GM21367 (cell line): ENCODE measurements around the gene IL10RA.
A peak's percentile ranks its signal among the peaks of the same experiment; 100 is the strongest.

Experiments used
- ATAC-seq: cut with Tn5 transposase; IDR thresholded peaks from one replicate; pipeline ENCODE4 v1.9.1; 2021; ENCODE audit not compliant: unreplicated experiment

Gene IL10RA

GRCh38 chr11:117989351-117990102 is 3.3 kb downstream of the IL10RA start:
- ATAC-seq: no peak

GRCh38 chr11:117992136-117992535 is 5.9 kb downstream of the IL10RA start:
- ATAC-seq: no peak

DNA sequence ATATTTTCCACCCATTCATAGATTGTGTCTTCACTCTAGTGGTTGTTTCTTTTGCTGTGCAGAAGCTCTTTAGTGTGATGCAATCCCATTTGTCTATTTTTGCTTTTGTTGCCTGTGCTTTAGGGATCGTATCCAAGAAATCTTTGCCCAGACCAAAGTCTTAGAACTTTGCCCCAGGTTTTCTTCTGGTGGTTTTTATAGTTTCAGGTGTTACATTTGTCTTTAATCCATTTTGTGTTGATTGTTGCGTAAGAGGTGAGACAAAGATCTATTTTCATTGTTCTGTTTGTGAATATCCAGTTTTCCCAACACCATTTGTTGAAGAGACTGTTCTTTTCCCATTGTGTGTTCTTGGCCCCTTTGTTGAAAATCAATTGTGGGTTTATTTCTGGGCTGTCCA is 6.4 kb downstream of the IL10RA start:
- ATAC-seq: no peak

GRCh38 chr11:117993988-117994745 is 8.0 kb downstream of the IL10RA start:
- ATAC-seq: no peak

DNA sequence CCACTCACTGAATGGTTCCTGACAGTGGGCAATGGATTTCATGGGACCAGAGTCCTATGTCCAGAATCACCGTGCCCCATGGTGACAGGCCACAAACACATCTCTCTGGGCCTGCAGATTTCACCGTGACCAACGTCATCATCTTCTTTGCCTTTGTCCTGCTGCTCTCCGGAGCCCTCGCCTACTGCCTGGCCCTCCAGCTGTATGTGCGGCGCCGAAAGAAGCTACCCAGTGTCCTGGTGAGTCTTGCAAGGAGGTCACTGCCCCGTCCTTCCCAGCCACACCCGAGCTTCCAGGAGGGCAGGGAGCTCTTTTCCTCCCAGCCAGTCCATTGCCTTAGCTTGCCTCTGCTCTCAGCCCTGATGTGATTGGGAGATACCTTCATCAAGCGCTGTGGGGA is 9.3 kb downstream of the IL10RA start:
- no peak for ATAC-seq

GRCh38 chr11:117996058-117996457 is 9.9 kb downstream of the IL10RA start:
- no peak for ATAC-seq

DNA sequence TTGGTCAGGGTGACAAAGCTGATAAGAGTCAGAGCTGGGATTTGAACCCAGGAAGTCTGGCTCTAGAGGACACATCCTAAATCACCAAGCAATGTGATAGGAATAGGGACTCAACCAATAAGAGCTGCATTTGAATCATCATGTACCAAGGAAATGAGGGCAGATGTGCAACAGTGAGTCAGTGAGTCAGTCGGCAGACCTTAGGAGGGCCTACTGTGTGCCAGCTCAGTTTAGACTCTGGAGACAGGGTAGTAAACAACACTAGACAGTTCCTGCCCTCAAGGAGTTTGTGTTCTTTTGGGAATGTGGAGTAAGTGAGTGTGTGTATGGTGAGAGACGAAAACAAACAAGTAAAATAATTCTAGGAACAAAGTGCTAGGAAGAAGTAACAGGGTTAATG is 11.2 kb downstream of the IL10RA start:
- ATAC-seq: no peak

- ATAC-seq: peak; percentile 52
Measured at GRCh38 chr11:117997823-117998579, 11.8 kb downstream of the IL10RA start.

DNA sequence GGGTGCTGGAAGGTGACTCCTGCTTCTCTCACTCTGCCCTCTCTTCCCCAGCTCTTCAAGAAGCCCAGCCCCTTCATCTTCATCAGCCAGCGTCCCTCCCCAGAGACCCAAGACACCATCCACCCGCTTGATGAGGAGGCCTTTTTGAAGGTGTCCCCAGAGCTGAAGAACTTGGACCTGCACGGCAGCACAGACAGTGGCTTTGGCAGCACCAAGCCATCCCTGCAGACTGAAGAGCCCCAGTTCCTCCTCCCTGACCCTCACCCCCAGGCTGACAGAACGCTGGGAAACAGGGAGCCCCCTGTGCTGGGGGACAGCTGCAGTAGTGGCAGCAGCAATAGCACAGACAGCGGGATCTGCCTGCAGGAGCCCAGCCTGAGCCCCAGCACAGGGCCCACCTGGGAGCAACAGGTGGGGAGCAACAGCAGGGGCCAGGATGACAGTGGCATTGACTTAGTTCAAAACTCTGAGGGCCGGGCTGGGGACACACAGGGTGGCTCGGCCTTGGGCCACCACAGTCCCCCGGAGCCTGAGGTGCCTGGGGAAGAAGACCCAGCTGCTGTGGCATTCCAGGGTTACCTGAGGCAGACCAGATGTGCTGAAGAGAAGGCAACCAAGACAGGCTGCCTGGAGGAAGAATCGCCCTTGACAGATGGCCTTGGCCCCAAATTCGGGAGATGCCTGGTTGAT is 12.6 kb downstream of the IL10RA start:
- no peak for ATAC-seq

- no peak for ATAC-seq
Measured at GRCh38 chr11:117999354-117999993, 13.3 kb downstream of the IL10RA start.

DNA sequence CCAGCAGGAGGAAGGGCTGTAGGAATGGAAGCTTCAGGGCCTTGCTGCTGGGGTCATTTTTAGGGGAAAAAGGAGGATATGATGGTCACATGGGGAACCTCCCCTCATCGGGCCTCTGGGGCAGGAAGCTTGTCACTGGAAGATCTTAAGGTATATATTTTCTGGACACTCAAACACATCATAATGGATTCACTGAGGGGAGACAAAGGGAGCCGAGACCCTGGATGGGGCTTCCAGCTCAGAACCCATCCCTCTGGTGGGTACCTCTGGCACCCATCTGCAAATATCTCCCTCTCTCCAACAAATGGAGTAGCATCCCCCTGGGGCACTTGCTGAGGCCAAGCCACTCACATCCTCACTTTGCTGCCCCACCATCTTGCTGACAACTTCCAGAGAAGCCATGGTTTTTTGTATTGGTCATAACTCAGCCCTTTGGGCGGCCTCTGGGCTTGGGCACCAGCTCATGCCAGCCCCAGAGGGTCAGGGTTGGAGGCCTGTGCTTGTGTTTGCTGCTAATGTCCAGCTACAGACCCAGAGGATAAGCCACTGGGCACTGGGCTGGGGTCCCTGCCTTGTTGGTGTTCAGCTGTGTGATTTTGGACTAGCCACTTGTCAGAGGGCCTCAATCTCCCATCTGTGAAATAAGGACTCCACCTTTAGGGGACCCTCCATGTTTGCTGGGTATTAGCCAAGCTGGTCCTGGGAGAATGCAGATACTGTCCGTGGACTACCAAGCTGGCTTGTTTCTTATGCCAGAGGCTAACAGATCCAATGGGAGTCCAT is 14.1 kb downstream of the IL10RA start:
- no peak for ATAC-seq

DNA sequence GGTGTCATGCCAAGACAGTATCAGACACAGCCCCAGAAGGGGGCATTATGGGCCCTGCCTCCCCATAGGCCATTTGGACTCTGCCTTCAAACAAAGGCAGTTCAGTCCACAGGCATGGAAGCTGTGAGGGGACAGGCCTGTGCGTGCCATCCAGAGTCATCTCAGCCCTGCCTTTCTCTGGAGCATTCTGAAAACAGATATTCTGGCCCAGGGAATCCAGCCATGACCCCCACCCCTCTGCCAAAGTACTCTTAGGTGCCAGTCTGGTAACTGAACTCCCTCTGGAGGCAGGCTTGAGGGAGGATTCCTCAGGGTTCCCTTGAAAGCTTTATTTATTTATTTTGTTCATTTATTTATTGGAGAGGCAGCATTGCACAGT is 14.6 kb downstream of the IL10RA start:
- no peak for ATAC-seq

GRCh38 chr11:118001494-118001971 is 15.3 kb downstream of the IL10RA start:
- no peak for ATAC-seq

- no peak for ATAC-seq
Measured at GRCh38 chr11:118002010-118002540, 15.9 kb downstream of the IL10RA start.

GRCh38 chr11:118002541-118003423 is 16.6 kb downstream of the IL10RA start:
- ATAC-seq: no peak

DNA sequence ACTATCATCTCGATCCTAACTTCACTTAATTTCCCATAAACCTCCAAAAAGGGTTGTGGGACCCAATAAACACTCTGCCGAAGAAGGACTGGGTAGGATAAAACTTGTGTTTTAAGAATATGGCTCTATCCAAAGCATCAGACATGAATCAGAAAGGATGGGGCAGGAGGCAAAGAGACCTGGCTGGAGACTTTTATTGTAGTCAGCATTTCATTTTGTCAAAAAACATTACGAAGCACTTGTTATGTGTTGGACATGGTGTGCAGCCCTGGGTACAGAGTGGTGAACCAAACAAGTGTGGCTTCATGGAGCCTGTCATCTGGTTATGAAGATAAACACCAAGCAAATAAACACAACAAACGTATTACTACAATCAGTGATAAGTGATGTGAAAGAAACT is 17.3 kb downstream of the IL10RA start:
- ATAC-seq: no peak

DNA sequence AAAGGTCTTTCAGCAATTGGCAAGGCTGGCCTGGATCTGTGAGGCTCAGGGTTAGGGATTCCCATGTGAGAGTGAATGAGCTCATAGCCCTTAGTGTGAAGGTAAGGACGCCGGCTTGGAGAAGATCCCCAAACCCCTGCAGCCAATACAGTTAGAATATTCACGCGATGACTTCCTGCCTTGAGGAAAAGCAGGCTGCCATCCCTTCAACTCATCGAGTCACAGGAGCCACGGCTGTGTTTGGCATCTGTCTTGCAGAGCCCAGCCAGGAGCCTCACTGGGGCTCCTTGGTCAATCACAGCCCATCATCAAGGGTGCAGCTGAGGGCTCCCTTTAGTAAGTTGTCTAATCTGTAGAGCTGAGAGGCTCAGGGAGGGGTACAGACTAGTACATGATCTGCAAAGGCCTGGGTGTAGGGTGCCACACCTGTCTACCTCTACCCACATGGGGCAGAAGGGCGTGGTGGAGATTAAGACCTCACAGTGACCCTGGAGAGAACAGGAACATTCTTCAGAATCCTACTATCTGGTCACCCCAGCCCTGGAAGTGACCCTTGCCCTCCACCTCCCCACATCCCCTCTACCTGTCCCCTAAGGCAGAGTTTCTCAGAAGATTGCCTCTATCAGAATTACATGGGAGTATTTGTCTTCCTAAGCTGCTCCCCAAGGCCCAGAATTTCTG is 18.5 kb downstream of the IL10RA start:
- ATAC-seq: no peak
